Lower leg skin (tissue), 3 donors: ENCODE measurements around the gene C20orf204.

Experiments
- CTCF ChIP-seq, 3 donors: fragments of 450-650 bp; IDR thresholded peaks; one replicate each; pipeline ENCODE4 v1.5.1; 2016; ENCODE audit warnings: antibody characterized with exemption in 3 of 3, mild to moderate bottlenecking in 3 of 3, moderate library complexity in 2 of 3
- POLR2A ChIP-seq, 2 donors: fragments of 450-650 bp; IDR thresholded peaks; one replicate each; pipeline ENCODE4 v1.6.1; 2016 to 2017; ENCODE audit warnings: antibody characterized with exemption in 2 of 2, mild to moderate bottlenecking in 1 of 2, moderate library complexity in 1 of 2

- TF ChIP-seq CTCF (IDR thresholded peaks at IDR 0.05) (no peak), POLR2A (IDR thresholded peaks at IDR 0.05) (no peak)
These were observed 30.0 kb downstream of the C20orf204 start for GRCh38 chr20:64065974-64066343.
